WTC11 (cell line): ENCODE results near the gene PXMP2. TPM values are rescaled to one million over a fixed set of nuclear protein-coding genes. Genes with fewer than 3 reads are reported as not detected.

ENCODE experiments used
- ATAC-seq: fragments of 200-7000 bp; cut with Tn5 transposase; 2 replicates; pipeline ENCODE4 v1.10.0; 2021; ENCODE audit warnings: mild to moderate bottlenecking, moderate library complexity
- CTCF ChIA-PET: fragments of 300-600 bp; sonication (Branson Sonifier 250); formaldehyde crosslinking; loops from one replicate; lab custom pipeline; 2021; ENCODE audit warnings: antibody characterized with exemption; lab: Charles Lee
- POLR2A ChIA-PET: fragments of 350-600 bp; sonication (Branson Sonifier 250); formaldehyde crosslinking; loops from one replicate; lab custom pipeline; 2021; ENCODE audit warnings: antibody characterized with exemption; lab: Charles Lee
- DNase-seq: peaks from one replicate; pipeline ENCODE4 v3.0.0; 2021; ENCODE audit warnings: low spot score
- H3K27ac Mint-ChIP-seq: 2 replicates; pipeline ENCODE4 v1.8.0; 2021; ENCODE audit warnings: mixed read lengths
- H3K27me3 Mint-ChIP-seq: 2 replicates; pipeline ENCODE4 v1.8.0; 2021; ENCODE audit warnings: low read depth, mild to moderate bottlenecking, moderate library complexity, mixed read lengths
- H3K36me3 Mint-ChIP-seq: 2 replicates; pipeline ENCODE4 v1.8.0; 2021; ENCODE audit warnings: mixed read lengths
- H3K4me1 Mint-ChIP-seq: 2 replicates; pipeline ENCODE4 v1.8.0; 2022; ENCODE audit warnings: mixed read lengths
- H3K4me3 Mint-ChIP-seq: 2 replicates; pipeline ENCODE4 v1.8.0; 2021; ENCODE audit warnings: mild to moderate bottlenecking, moderate library complexity, mixed read lengths
- H3K9me3 Mint-ChIP-seq: 2 replicates; pipeline ENCODE4 v1.8.0; 2021; ENCODE audit warnings: mixed read lengths
- CREM ChIP-seq: sonication (generic); formaldehyde crosslinking; IDR thresholded peaks from 2 replicates; pipeline ENCODE4 v1.8.1; 2022; ENCODE audit warnings: mild to moderate bottlenecking, missing genetic modification reagents, moderate library complexity
- ELF4 ChIP-seq: sonication (generic); formaldehyde crosslinking; IDR thresholded peaks from 2 replicates; pipeline ENCODE4 v1.8.1; 2022; ENCODE audit warnings: low read depth, mild to moderate bottlenecking, moderate library complexity, missing genetic modification reagents
- ESRRA ChIP-seq: sonication (generic); formaldehyde crosslinking; IDR thresholded peaks from 2 replicates; pipeline ENCODE4 v1.8.1; 2022; ENCODE audit warnings: mild to moderate bottlenecking, missing genetic modification reagents, borderline replicate concordance
- GRHL2 ChIP-seq: fragments of 250-450 bp; sonication (Bioruptor Pico); IDR thresholded peaks from 2 replicates; pipeline ENCODE4 v1.8.0; 2022; ENCODE audit warnings: mild to moderate bottlenecking, moderate library complexity; ENCODE audit not compliant: insufficient replicate concordance, severe bottlenecking
- JAZF1 ChIP-seq: fragments of 250-450 bp; sonication (Bioruptor Pico); IDR thresholded peaks from 2 replicates; pipeline ENCODE4 v1.9.0; 2021; ENCODE audit warnings: moderate library complexity, mild to moderate bottlenecking, inconsistent platforms
- MYBL2 ChIP-seq: sonication (generic); formaldehyde crosslinking; IDR thresholded peaks from 2 replicates; pipeline ENCODE4 v1.8.1; 2023; ENCODE audit warnings: mild to moderate bottlenecking, moderate library complexity, missing genetic modification reagents
- NFYB ChIP-seq: sonication (generic); formaldehyde crosslinking; conservative IDR thresholded peaks from 2 replicates; pipeline ENCODE4 v1.8.0; 2022; ENCODE audit warnings: low read depth, missing genetic modification reagents
- RORB ChIP-seq: fragments of 250-450 bp; sonication (Bioruptor Pico); IDR thresholded peaks from 2 replicates; pipeline ENCODE4 v1.9.0; 2021; ENCODE audit warnings: mild to moderate bottlenecking
- SMAD3 ChIP-seq: sonication (generic); formaldehyde crosslinking; IDR thresholded peaks from 2 replicates; pipeline ENCODE4 v1.8.0; 2022; ENCODE audit warnings: missing genetic modification reagents, mild to moderate bottlenecking, borderline replicate concordance
- ZBTB21 ChIP-seq: sonication (generic); formaldehyde crosslinking; IDR thresholded peaks from 2 replicates; pipeline ENCODE4 v1.8.1; 2023; ENCODE audit warnings: mild to moderate bottlenecking, missing genetic modification reagents, borderline replicate concordance
- ZNF138 ChIP-seq: sonication (generic); formaldehyde crosslinking; conservative IDR thresholded peaks from 2 replicates; pipeline ENCODE4 v1.8.1; 2022; ENCODE audit warnings: mild to moderate bottlenecking, moderate library complexity, missing genetic modification reagents
- ZNF219 ChIP-seq: sonication (generic); formaldehyde crosslinking; IDR thresholded peaks from 2 replicates; pipeline ENCODE4 v1.8.0; 2023; ENCODE audit warnings: missing genetic modification reagents, mild to moderate bottlenecking, borderline replicate concordance
- ZNF263 ChIP-seq: sonication (generic); formaldehyde crosslinking; IDR thresholded peaks from 2 replicates; pipeline ENCODE4 v1.8.1; 2022; ENCODE audit warnings: low read depth, mild to moderate bottlenecking, moderate library complexity, missing genetic modification reagents
- total RNA-seq: library from RNA; stranded (reverse); gene quantifications from 3 replicates; pipeline ENCODE4 v1.2.3, GENCODE V29; 2021
- TF ChIP-seq, protein P1 (sequence below): fragments of 200-600 bp; IDR thresholded peaks from 2 replicates; pipeline ENCODE4 v1.8.0; 2022; ENCODE audit warnings: antibody characterized with exemption
- TF ChIP-seq, protein P2 (sequence below): fragments of 250-450 bp; sonication (Bioruptor Pico); conservative IDR thresholded peaks from 2 replicates; pipeline ENCODE4 v1.9.0; 2021; ENCODE audit warnings: mild to moderate bottlenecking
- TF ChIP-seq, protein P3 (sequence below): sonication (generic); formaldehyde crosslinking; conservative IDR thresholded peaks from 2 replicates; pipeline ENCODE4 v1.8.1; 2022; ENCODE audit warnings: mild to moderate bottlenecking, missing genetic modification reagents
- TF ChIP-seq, protein P4 (sequence below): fragments of 250-450 bp; sonication (Bioruptor Pico); IDR thresholded peaks from 2 replicates; pipeline ENCODE4 v1.8.0; 2021; ENCODE audit warnings: mild to moderate bottlenecking
- TF ChIP-seq, protein P5 (sequence below): fragments of 250-450 bp; sonication (Bioruptor Pico); IDR thresholded peaks from 2 replicates; pipeline ENCODE4 v1.9.0; 2021; ENCODE audit warnings: moderate library complexity, mild to moderate bottlenecking, inconsistent platforms, borderline replicate concordance
- TF ChIP-seq, protein P6 (sequence below): sonication (generic); formaldehyde crosslinking; IDR thresholded peaks from 2 replicates; pipeline ENCODE4 v1.8.1; 2022; ENCODE audit warnings: low read depth, mild to moderate bottlenecking, moderate library complexity, missing genetic modification reagents, borderline replicate concordance
- TF ChIP-seq, protein P7 (sequence below): sonication (generic); formaldehyde crosslinking; IDR thresholded peaks from 2 replicates; pipeline ENCODE4 v1.8.0; 2022; ENCODE audit warnings: mild to moderate bottlenecking, missing genetic modification reagents
- TF ChIP-seq, protein P8 (sequence below): sonication (generic); formaldehyde crosslinking; IDR thresholded peaks from 2 replicates; pipeline ENCODE4 v1.8.0; 2023; ENCODE audit warnings: missing genetic modification reagents, mild to moderate bottlenecking, borderline replicate concordance

Gene PXMP2
- total RNA-seq, 1 experiment from 2014 or later: 12.6 TPM

DNA sequence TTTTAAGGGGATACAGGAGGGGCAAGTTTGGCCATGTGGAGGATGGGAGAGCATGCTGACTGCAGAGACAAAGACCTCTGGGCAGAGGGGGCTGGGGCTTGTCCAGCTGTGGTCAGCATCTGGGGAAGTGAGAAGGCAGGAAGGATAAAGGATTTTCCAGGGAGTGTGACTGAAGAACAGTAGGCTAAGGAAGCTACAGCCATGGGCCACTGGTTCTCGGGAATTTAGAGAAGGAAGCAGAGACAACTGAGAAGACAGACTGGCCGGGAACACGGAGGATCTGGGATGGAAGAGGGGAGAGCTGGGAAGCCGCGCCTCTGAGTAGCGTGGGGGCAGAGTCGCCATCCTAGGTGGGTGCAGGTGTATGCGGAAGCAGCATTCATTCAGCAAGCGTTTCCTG, 16.3 kb downstream of the PXMP2 start:
- TF ChIP-seq, protein P1, sequence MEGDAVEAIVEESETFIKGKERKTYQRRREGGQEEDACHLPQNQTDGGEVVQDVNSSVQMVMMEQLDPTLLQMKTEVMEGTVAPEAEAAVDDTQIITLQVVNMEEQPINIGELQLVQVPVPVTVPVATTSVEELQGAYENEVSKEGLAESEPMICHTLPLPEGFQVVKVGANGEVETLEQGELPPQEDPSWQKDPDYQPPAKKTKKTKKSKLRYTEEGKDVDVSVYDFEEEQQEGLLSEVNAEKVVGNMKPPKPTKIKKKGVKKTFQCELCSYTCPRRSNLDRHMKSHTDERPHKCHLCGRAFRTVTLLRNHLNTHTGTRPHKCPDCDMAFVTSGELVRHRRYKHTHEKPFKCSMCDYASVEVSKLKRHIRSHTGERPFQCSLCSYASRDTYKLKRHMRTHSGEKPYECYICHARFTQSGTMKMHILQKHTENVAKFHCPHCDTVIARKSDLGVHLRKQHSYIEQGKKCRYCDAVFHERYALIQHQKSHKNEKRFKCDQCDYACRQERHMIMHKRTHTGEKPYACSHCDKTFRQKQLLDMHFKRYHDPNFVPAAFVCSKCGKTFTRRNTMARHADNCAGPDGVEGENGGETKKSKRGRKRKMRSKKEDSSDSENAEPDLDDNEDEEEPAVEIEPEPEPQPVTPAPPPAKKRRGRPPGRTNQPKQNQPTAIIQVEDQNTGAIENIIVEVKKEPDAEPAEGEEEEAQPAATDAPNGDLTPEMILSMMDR: no peak
- TF ChIP-seq CREM (CRISPR knock-in tag): no peak
- TF ChIP-seq, protein P2, sequence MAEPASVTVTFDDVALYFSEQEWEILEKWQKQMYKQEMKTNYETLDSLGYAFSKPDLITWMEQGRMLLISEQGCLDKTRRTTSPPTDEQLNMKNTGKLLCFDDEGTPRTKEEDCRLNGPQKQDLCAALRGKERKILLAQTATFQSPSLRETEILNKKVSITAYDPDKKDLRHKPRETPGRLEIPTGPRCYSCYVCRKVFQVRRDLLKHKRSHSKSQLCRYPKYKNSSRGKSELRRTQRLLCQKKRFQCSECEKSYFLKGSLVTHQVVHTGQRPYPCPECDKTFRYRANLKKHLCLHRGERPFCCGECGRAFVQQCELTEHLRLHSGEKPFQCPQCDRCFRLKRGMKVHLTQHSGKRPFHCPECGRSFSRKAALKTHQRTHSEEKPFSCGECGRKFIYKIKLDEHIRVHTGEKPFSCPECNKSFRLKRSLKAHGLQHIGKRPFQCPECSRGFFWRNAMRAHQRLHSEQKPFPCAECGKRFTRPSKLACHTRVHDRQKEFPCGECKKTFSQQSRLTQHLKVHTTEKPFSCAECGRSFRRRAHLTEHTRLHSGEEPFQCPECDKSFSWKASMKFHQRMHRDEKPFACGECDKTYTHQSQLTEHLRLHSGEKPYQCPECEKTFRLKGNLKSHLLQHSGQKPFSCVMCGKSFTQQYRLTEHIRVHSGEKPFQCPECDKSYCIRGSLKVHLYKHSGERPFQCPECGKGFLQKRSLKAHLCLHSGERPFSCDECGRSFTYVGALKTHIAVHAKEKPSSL (CRISPR knock-in tag): no peak
- TF ChIP-seq, protein P3, sequence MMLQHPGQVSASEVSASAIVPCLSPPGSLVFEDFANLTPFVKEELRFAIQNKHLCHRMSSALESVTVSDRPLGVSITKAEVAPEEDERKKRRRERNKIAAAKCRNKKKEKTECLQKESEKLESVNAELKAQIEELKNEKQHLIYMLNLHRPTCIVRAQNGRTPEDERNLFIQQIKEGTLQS (CRISPR knock-in tag): no peak
- TF ChIP-seq NFYB (CRISPR knock-in tag): no peak
- TF ChIP-seq, protein P4, sequence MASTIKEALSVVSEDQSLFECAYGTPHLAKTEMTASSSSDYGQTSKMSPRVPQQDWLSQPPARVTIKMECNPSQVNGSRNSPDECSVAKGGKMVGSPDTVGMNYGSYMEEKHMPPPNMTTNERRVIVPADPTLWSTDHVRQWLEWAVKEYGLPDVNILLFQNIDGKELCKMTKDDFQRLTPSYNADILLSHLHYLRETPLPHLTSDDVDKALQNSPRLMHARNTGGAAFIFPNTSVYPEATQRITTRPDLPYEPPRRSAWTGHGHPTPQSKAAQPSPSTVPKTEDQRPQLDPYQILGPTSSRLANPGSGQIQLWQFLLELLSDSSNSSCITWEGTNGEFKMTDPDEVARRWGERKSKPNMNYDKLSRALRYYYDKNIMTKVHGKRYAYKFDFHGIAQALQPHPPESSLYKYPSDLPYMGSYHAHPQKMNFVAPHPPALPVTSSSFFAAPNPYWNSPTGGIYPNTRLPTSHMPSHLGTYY (CRISPR knock-in tag): no peak
- no peak for TF ChIP-seq RORB
- no peak for TF ChIP-seq ELF4
- no peak for TF ChIP-seq ESRRA (CRISPR knock-in tag)
- no peak for TF ChIP-seq MYBL2
- no peak for TF ChIP-seq SMAD3 (CRISPR knock-in tag)
- TF ChIP-seq JAZF1 (CRISPR knock-in tag): no peak
- TF ChIP-seq, protein P5, sequence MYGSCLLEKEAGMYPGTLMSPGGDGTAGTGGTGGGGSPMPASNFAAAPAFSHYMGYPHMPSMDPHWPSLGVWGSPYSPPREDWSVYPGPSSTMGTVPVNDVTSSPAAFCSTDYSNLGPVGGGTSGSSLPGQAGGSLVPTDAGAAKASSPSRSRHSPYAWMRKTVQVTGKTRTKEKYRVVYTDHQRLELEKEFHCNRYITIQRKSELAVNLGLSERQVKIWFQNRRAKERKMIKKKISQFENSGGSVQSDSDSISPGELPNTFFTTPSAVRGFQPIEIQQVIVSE (CRISPR knock-in tag): no peak
- TF ChIP-seq ZBTB21 (CRISPR knock-in tag): no peak
- TF ChIP-seq, protein P6, sequence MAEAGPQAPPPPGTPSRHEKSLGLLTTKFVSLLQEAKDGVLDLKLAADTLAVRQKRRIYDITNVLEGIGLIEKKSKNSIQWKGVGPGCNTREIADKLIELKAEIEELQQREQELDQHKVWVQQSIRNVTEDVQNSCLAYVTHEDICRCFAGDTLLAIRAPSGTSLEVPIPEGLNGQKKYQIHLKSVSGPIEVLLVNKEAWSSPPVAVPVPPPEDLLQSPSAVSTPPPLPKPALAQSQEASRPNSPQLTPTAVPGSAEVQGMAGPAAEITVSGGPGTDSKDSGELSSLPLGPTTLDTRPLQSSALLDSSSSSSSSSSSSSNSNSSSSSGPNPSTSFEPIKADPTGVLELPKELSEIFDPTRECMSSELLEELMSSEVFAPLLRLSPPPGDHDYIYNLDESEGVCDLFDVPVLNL (CRISPR knock-in tag): no peak
- no peak for TF ChIP-seq ZNF219 (CRISPR knock-in tag)
- DNase-seq: no peak
- peaks cover 10% of the 10 kb centered on the region for H3K9me3 Mint-ChIP-seq
- no peak for ATAC-seq
- ChIA-PET CTCF (interaction anchor here (1.0 kb wide), 1 partner anchor 65 kb away, joined by 3 read pairs; no protein-coding TSS in a partner anchor), POLR2A (no interaction called here)
- H3K4me3 Mint-ChIP-seq: no peak overlapping the region
- peak overlapping the region; percentile 84 for H3K27ac Mint-ChIP-seq
- H3K4me1 Mint-ChIP-seq: peaks cover 10% of the 10 kb centered on the region; the same call in 1 of the 2 replicates
- peaks cover 13% of the 10 kb centered on the region for H3K36me3 Mint-ChIP-seq
- H3K27me3 Mint-ChIP-seq: no peaks in the 10 kb centered on the region

DNA sequence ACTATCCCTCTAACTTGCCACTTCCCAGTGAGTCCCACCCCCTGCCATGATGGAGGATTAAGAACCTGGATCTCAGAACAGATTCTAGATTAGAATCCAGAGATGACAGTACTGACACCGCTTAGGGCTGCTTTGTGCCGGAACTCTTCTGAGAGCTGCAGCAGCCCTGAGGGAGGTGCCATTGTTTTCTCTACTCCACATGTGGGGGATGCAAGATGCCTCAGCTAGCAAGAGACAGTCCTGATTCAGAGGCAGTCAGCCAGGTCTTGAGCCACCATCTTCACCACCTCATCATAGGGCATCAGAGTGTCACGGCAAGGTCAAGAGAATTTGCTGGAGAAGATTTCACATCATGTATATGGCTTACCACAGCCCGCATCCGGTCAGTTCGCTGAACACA, 19.9 kb downstream of the PXMP2 start:
- ChIA-PET CTCF (interaction anchor here (1.7 kb wide), 1 partner anchor 61 kb away, joined by 4 read pairs; no protein-coding TSS in a partner anchor), POLR2A (no interaction called here)
- H3K9me3 Mint-ChIP-seq: peaks cover 10% of the 10 kb centered on the region
- TF ChIP-seq, protein P7, sequence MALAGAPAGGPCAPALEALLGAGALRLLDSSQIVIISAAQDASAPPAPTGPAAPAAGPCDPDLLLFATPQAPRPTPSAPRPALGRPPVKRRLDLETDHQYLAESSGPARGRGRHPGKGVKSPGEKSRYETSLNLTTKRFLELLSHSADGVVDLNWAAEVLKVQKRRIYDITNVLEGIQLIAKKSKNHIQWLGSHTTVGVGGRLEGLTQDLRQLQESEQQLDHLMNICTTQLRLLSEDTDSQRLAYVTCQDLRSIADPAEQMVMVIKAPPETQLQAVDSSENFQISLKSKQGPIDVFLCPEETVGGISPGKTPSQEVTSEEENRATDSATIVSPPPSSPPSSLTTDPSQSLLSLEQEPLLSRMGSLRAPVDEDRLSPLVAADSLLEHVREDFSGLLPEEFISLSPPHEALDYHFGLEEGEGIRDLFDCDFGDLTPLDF (CRISPR knock-in tag): no peak
- TF ChIP-seq ZNF138 (CRISPR knock-in tag): no peak
- no peak for TF ChIP-seq GRHL2 (CRISPR knock-in tag)
- TF ChIP-seq, protein P5 (CRISPR knock-in tag): no peak
- TF ChIP-seq, protein P8, sequence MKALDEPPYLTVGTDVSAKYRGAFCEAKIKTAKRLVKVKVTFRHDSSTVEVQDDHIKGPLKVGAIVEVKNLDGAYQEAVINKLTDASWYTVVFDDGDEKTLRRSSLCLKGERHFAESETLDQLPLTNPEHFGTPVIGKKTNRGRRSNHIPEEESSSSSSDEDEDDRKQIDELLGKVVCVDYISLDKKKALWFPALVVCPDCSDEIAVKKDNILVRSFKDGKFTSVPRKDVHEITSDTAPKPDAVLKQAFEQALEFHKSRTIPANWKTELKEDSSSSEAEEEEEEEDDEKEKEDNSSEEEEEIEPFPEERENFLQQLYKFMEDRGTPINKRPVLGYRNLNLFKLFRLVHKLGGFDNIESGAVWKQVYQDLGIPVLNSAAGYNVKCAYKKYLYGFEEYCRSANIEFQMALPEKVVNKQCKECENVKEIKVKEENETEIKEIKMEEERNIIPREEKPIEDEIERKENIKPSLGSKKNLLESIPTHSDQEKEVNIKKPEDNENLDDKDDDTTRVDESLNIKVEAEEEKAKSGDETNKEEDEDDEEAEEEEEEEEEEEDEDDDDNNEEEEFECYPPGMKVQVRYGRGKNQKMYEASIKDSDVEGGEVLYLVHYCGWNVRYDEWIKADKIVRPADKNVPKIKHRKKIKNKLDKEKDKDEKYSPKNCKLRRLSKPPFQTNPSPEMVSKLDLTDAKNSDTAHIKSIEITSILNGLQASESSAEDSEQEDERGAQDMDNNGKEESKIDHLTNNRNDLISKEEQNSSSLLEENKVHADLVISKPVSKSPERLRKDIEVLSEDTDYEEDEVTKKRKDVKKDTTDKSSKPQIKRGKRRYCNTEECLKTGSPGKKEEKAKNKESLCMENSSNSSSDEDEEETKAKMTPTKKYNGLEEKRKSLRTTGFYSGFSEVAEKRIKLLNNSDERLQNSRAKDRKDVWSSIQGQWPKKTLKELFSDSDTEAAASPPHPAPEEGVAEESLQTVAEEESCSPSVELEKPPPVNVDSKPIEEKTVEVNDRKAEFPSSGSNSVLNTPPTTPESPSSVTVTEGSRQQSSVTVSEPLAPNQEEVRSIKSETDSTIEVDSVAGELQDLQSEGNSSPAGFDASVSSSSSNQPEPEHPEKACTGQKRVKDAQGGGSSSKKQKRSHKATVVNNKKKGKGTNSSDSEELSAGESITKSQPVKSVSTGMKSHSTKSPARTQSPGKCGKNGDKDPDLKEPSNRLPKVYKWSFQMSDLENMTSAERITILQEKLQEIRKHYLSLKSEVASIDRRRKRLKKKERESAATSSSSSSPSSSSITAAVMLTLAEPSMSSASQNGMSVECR (CRISPR knock-in tag): no peak
- TF ChIP-seq ZNF263 (CRISPR knock-in tag): no peak

More for the DNA sequence above, 19.9 kb downstream of the PXMP2 start:
- Mint-ChIP-seq H3K4me1 (peaks cover 18% of the 10 kb centered on the region), H3K27ac (peak overlapping the region; percentile 1; the same call in 1 of the 2 replicates), H3K4me3 (no peak overlapping the region), H3K27me3 (no peaks in the 10 kb centered on the region), H3K36me3 (peaks cover 3% of the 10 kb centered on the region; the same call in 1 of the 2 replicates)
- ATAC-seq (no peak), DNase-seq (no peak)
